ENCODE measurements around the gene GPAM. TPM values are rescaled to one million over a fixed set of nuclear protein-coding genes. Genes with fewer than 3 reads are reported as not detected.

GPAM gene
- total and polyA plus RNA-seq, 2 donors (not counting 1 experiment from before 2014, with no cell fraction given), result 2.6 to 8.2 TPM

GRCh38 chr10:112141292-112141691, 42.3 kb downstream of the GPAM start:
- peaks cover 6% of the 10 kb centered on the region for H3K4me1 Mint-ChIP-seq
- no peak overlapping the region for H3K27ac ChIP-seq (ENCODE audit: low read length in 2 of 2)
- H3K79me2 ChIP-seq (ENCODE audit: control insufficient read depth, insufficient read depth, low read length), result no peaks in the 10 kb centered on the region
- no CpG with 5 or more reads among the region's 5 CpGs for WGBS (ENCODE audit: insufficient coverage)
- intact Hi-C loops (cut with micrococcal nuclease), result no loop called here
- H3K27me3 ChIP-seq (replicated peaks in 1 of 4; ENCODE audit: control extremely low read depth in 1 of 4, control insufficient read depth in 3 of 4, insufficient read depth in 4 of 4, low read length in 3 of 4), result no peaks in the 10 kb centered on the region
- H3K4me2 ChIP-seq (replicated peaks; ENCODE audit: low read depth, low read length, poor library complexity, severe bottlenecking), result no peak overlapping the region
- TF ChIP-seq, protein P1, sequence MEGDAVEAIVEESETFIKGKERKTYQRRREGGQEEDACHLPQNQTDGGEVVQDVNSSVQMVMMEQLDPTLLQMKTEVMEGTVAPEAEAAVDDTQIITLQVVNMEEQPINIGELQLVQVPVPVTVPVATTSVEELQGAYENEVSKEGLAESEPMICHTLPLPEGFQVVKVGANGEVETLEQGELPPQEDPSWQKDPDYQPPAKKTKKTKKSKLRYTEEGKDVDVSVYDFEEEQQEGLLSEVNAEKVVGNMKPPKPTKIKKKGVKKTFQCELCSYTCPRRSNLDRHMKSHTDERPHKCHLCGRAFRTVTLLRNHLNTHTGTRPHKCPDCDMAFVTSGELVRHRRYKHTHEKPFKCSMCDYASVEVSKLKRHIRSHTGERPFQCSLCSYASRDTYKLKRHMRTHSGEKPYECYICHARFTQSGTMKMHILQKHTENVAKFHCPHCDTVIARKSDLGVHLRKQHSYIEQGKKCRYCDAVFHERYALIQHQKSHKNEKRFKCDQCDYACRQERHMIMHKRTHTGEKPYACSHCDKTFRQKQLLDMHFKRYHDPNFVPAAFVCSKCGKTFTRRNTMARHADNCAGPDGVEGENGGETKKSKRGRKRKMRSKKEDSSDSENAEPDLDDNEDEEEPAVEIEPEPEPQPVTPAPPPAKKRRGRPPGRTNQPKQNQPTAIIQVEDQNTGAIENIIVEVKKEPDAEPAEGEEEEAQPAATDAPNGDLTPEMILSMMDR (IDR thresholded peaks at IDR 0.05), result no peak
- no peak for TF ChIP-seq EZH2 (IDR thresholded peaks at IDR 0.05; ENCODE audit: borderline replicate concordance, insufficient read depth, low read depth, low read length, poor library complexity, severe bottlenecking)
- DNase-seq (no peak), ATAC-seq (ENCODE audit: low read depth) (no peak)
- H3K9me3 ChIP-seq (ENCODE audit: control extremely low read depth in 1 of 3, control insufficient read depth in 2 of 3, insufficient read depth in 1 of 3, low read length in 2 of 3), result no peaks in the 10 kb centered on the region
- H3K9me3 Mint-ChIP-seq (ENCODE audit: insufficient read depth), result no peaks in the 10 kb centered on the region
- no peak overlapping the region for H3K27ac Mint-ChIP-seq
- CTCF ChIA-PET, result interaction anchor here (0.9 to 1.8 kb wide), 7 partner anchors 9 to 260 kb away, joined by 3 to 6 read pairs (median 3); no protein-coding TSS in a partner anchor
- H3K4me3 ChIP-seq (ENCODE audit: control extremely low read depth in 1 of 5, extremely low read depth in 1 of 5, insufficient read depth in 1 of 5, low read depth in 2 of 5, low read length in 4 of 5), result no peak overlapping the region
- H3K4me1 ChIP-seq (ENCODE audit: control insufficient read depth in 2 of 2, insufficient read depth in 2 of 2, low read length in 2 of 2), result no peaks in the 10 kb centered on the region
- H4K20me1 ChIP-seq (ENCODE audit: control insufficient read depth, insufficient read depth, low read length, poor library complexity, severe bottlenecking), result no peaks in the 10 kb centered on the region
- H3K9ac ChIP-seq (ENCODE audit: low read length), result no peak overlapping the region
- POLR2A ChIA-PET, result no interaction called here
- H3K27me3 Mint-ChIP-seq, result no peaks in the 10 kb centered on the region
- no peak overlapping the region for H2AFZ ChIP-seq (ENCODE audit: insufficient read depth, low read depth, low read length, poor library complexity, severe bottlenecking)
- H3K4me3 Mint-ChIP-seq, result no peak overlapping the region
- no peaks in the 10 kb centered on the region for H3K36me3 ChIP-seq (replicated peaks in 1 of 2; ENCODE audit: control extremely low read depth in 1 of 2, control insufficient read depth in 1 of 2, extremely low read depth in 1 of 2, insufficient read depth in 2 of 2, low read length in 1 of 2)

DNA sequence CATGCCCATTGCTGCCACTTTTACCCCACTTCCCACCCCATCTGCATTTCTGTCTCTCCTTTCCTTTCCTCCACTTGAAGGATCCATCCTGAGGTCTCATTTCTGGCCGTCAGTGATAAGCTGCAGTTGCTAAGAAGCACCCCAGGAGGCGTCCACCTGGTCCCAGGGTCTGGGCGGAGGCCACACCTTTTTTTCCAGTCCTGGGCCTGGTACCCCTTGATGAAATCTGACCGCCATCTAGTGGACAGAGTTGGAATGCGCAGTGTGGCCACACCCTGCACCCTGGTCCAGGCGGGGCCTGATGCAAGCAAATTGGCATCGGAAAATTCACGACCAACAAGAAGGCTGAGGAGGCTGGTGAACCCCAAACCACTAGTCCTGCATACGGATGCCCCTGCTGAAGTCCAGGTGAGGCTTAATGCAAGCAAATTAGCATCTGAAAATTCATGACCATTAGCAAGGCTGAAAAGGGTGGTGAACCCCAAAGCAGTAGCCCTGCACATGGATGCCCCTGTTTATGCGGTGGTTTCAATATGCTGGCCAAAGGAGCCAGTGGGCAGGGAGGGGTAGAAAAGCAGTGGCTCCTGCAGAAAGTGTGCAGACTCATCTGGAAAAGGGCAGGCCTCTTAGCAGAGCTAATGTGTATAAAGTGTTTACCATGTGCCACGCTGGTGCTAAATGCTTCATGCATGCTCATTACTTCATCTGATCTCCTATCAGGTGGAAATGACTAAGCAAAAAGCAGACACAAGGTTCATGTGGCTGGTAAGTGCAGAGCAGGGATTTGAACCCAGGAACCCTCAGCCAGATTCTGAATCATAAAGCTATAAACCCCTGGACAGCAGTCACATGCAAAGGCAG, 43.2 kb downstream of the GPAM start:
- ChIA-PET CTCF (interaction anchor here (0.9 to 2.0 kb wide), 7 partner anchors 12 to 176 kb away, joined by 3 to 6 read pairs (median 4); no protein-coding TSS in a partner anchor), POLR2A (no interaction called here)
- Histone ChIP-seq H3K4me3 (ENCODE audit: control extremely low read depth in 1 of 5, extremely low read depth in 1 of 5, insufficient read depth in 1 of 5, low read depth in 2 of 5, low read length in 4 of 5) (no peak overlapping the region), H4K20me1 (ENCODE audit: control insufficient read depth, insufficient read depth, low read length, poor library complexity, severe bottlenecking) (no peaks in the 10 kb centered on the region), H3K4me1 (ENCODE audit: control insufficient read depth in 2 of 2, insufficient read depth in 2 of 2, low read length in 2 of 2) (no peaks in the 10 kb centered on the region), H3K79me2 (ENCODE audit: control insufficient read depth, insufficient read depth, low read length) (no peaks in the 10 kb centered on the region), H3K27ac (ENCODE audit: low read length in 2 of 2) (no peak overlapping the region), H3K9ac (ENCODE audit: low read length) (no peak overlapping the region), H3K36me3 (replicated peaks in 1 of 2; ENCODE audit: control extremely low read depth in 1 of 2, control insufficient read depth in 1 of 2, extremely low read depth in 1 of 2, insufficient read depth in 2 of 2, low read length in 1 of 2) (no peaks in the 10 kb centered on the region), H2AFZ (ENCODE audit: insufficient read depth, low read depth, low read length, poor library complexity, severe bottlenecking) (no peak overlapping the region), H3K4me2 (replicated peaks; ENCODE audit: low read depth, low read length, poor library complexity, severe bottlenecking) (no peak overlapping the region), H3K9me3 (ENCODE audit: control extremely low read depth in 1 of 3, control insufficient read depth in 2 of 3, insufficient read depth in 1 of 3, low read length in 2 of 3) (no peaks in the 10 kb centered on the region), H3K27me3 (replicated peaks in 1 of 4; ENCODE audit: control extremely low read depth in 1 of 4, control insufficient read depth in 3 of 4, insufficient read depth in 4 of 4, low read length in 3 of 4) (no peaks in the 10 kb centered on the region)
- Mint-ChIP-seq H3K4me1 (peaks cover 6% of the 10 kb centered on the region), H3K27me3 (no peaks in the 10 kb centered on the region), H3K9me3 (ENCODE audit: insufficient read depth) (no peaks in the 10 kb centered on the region), H3K4me3 (no peak overlapping the region), H3K27ac (no peak overlapping the region)
- intact Hi-C loops (cut with micrococcal nuclease), result loop anchor here (1.0 kb wide), 1 partner anchor 43 kb away; the partner anchor contains the start of gene GPAM
- 21% methylated on average over 10 of the region's 11 CpGs for WGBS (ENCODE audit: insufficient coverage)
- TF ChIP-seq, protein P1 (IDR thresholded peaks at IDR 0.05), result peak; percentile 84
- TF ChIP-seq EZH2 (IDR thresholded peaks at IDR 0.05; ENCODE audit: borderline replicate concordance, insufficient read depth, low read depth, low read length, poor library complexity, severe bottlenecking), result no peak
- DNase-seq (peak; percentile 69), ATAC-seq (ENCODE audit: low read depth) (peak; percentile 98)
